Measurements from ENCODE around the gene C1orf210.

C1orf210 gene

DNA sequence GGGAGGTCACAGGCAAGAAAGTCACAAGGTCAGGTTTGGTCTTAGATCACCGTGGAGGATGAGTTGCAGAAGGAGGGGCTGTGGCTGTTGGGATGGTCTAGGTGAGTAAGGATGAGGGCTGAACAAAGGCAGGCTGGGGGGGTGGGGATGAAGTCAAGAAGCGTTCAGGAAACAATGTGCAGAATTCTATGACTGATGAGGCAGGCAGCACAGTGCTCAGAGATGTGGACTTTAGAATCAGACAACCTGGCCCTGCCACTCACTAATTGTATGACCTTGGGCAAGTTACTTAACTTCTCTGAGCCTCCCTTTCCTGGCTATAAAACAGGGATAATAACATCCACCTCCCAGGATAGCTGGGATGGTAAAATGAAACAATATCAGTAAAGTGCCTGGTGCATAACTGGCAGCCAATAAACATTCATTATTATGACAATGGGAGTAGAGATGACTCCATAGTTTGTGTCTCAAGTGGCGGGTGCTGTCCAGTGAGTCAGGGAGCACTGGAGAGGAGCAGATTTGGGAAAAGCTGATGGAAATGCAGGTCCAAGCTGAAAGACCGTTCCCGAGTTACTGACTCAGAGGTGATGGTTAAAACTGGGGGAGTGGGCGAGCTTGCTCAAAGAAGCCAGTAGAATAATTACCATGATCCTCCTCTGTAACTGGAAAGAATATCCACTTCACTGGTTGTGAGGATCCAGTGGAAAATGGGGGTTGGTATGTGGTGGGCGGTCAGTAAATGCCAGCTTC is 17.5 kb upstream of the C1orf210 start:
- H3K9ac ChIP-seq (ENCODE audit: low read depth, low read length, poor library complexity, severe bottlenecking), result no peak overlapping the region
- H3K4me1 ChIP-seq (ENCODE audit: insufficient read depth, low read length, poor library complexity, severe bottlenecking), result peaks cover 12% of the 10 kb centered on the region
- H3K36me3 ChIP-seq (ENCODE audit: insufficient read depth, low read length), result no peaks in the 10 kb centered on the region
- H3K27me3 ChIP-seq (ENCODE audit: insufficient read depth, low read length, poor library complexity, severe bottlenecking), result no peaks in the 10 kb centered on the region
- no peaks in the 10 kb centered on the region for H3K9me3 ChIP-seq (ENCODE audit: insufficient read depth, low read depth, low read length)
- no peaks in the 10 kb centered on the region for H3K79me2 ChIP-seq (ENCODE audit: insufficient read depth, low read length)
- H3K4me2 ChIP-seq (ENCODE audit: low read depth, low read length, poor library complexity, severe bottlenecking), result peak overlapping the region; percentile 16
- no peaks in the 10 kb centered on the region for H4K20me1 ChIP-seq (ENCODE audit: insufficient read depth, low read length, poor library complexity, severe bottlenecking)
- no peak overlapping the region for H2AFZ ChIP-seq (ENCODE audit: low read length)
- no peak for TF ChIP-seq EZH2phosphoT487 (IDR thresholded peaks at IDR 0.05; ENCODE audit: borderline replicate concordance)
- TF ChIP-seq, protein P1, sequence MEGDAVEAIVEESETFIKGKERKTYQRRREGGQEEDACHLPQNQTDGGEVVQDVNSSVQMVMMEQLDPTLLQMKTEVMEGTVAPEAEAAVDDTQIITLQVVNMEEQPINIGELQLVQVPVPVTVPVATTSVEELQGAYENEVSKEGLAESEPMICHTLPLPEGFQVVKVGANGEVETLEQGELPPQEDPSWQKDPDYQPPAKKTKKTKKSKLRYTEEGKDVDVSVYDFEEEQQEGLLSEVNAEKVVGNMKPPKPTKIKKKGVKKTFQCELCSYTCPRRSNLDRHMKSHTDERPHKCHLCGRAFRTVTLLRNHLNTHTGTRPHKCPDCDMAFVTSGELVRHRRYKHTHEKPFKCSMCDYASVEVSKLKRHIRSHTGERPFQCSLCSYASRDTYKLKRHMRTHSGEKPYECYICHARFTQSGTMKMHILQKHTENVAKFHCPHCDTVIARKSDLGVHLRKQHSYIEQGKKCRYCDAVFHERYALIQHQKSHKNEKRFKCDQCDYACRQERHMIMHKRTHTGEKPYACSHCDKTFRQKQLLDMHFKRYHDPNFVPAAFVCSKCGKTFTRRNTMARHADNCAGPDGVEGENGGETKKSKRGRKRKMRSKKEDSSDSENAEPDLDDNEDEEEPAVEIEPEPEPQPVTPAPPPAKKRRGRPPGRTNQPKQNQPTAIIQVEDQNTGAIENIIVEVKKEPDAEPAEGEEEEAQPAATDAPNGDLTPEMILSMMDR (conservative IDR thresholded peaks at IDR 0.05; ENCODE audit: low read length), result no peak
- no peaks in the 10 kb centered on the region for H3K9me2 ChIP-seq (replicated peaks; ENCODE audit: low read depth, low read length)
- H3F3A ChIP-seq (ENCODE audit: low read depth), result no peaks in the 10 kb centered on the region
- H3K4me3 ChIP-seq (ENCODE audit: low read length, poor library complexity, severe bottlenecking), result no peak overlapping the region

GRCh38 chr1:43302201-43302600 is 16.8 kb upstream of the C1orf210 start:
- H3F3A ChIP-seq (ENCODE audit: low read depth), result no peaks in the 10 kb centered on the region
- no peaks in the 10 kb centered on the region for H3K79me2 ChIP-seq (ENCODE audit: insufficient read depth, low read length)

GRCh38 chr1:43300378-43301094 is 15.2 kb upstream of the C1orf210 start, which contains the start of gene TIE1:
Gene TIE1 (plus strand): TSS chr1:43300982. CDS start chr1:43301072, 90 bp downstream.
- Histone ChIP-seq H3K4me1 (ENCODE audit: insufficient read depth, low read length, poor library complexity, severe bottlenecking) (peaks cover 19% of the 10 kb centered on the region), H3F3A (ENCODE audit: low read depth) (no peaks in the 10 kb centered on the region), H3K4me2 (ENCODE audit: low read depth, low read length, poor library complexity, severe bottlenecking) (peak within 1 kb of the TSS; percentile 60), H3K27me3 (ENCODE audit: insufficient read depth, low read length, poor library complexity, severe bottlenecking) (no peaks in the 10 kb centered on the region), H3K9ac (ENCODE audit: low read depth, low read length, poor library complexity, severe bottlenecking) (peak within 1 kb of the TSS; percentile 63), H3K79me2 (ENCODE audit: insufficient read depth, low read length) (no peaks in the 10 kb centered on the region), H3K36me3 (ENCODE audit: insufficient read depth, low read length) (no peaks in the 10 kb centered on the region), H3K9me2 (replicated peaks; ENCODE audit: low read depth, low read length) (no peaks in the 10 kb centered on the region), H4K20me1 (ENCODE audit: insufficient read depth, low read length, poor library complexity, severe bottlenecking) (no peaks in the 10 kb centered on the region), H3K9me3 (ENCODE audit: insufficient read depth, low read depth, low read length) (no peaks in the 10 kb centered on the region), H2AFZ (ENCODE audit: low read length) (peak within 1 kb of the TSS; percentile 51; the same call in 1 of the 2 replicates), H3K4me3 (ENCODE audit: low read length, poor library complexity, severe bottlenecking) (peak within 1 kb of the TSS; percentile 70)
- TF ChIP-seq, protein P1 (conservative IDR thresholded peaks at IDR 0.05; ENCODE audit: low read length), result no peak

More at GRCh38 chr1:43302201-43302600, 16.8 kb upstream of the C1orf210 start:
- Histone ChIP-seq H4K20me1 (ENCODE audit: insufficient read depth, low read length, poor library complexity, severe bottlenecking) (no peaks in the 10 kb centered on the region), H2AFZ (ENCODE audit: low read length) (no peak overlapping the region), H3K4me1 (ENCODE audit: insufficient read depth, low read length, poor library complexity, severe bottlenecking) (peaks cover 12% of the 10 kb centered on the region), H3K9ac (ENCODE audit: low read depth, low read length, poor library complexity, severe bottlenecking) (no peak overlapping the region), H3K27me3 (ENCODE audit: insufficient read depth, low read length, poor library complexity, severe bottlenecking) (no peaks in the 10 kb centered on the region), H3K4me3 (ENCODE audit: low read length, poor library complexity, severe bottlenecking) (no peak overlapping the region), H3K4me2 (ENCODE audit: low read depth, low read length, poor library complexity, severe bottlenecking) (peak overlapping the region; percentile 45), H3K9me2 (replicated peaks; ENCODE audit: low read depth, low read length) (no peaks in the 10 kb centered on the region), H3K9me3 (ENCODE audit: insufficient read depth, low read depth, low read length) (no peaks in the 10 kb centered on the region), H3K36me3 (ENCODE audit: insufficient read depth, low read length) (no peaks in the 10 kb centered on the region)
- TF ChIP-seq, protein P1 (conservative IDR thresholded peaks at IDR 0.05; ENCODE audit: low read length), result no peak

Measured in Loucy (cell line).